HG03103 (cell line): ENCODE measurements around the gene DACH1.

Experiments
- ATAC-seq: cut with Tn5 transposase; IDR thresholded peaks from one replicate; pipeline ENCODE4 v1.9.1; 2021; ENCODE audit warnings: low read depth; ENCODE audit not compliant: unreplicated experiment

The DACH1 gene

DNA sequence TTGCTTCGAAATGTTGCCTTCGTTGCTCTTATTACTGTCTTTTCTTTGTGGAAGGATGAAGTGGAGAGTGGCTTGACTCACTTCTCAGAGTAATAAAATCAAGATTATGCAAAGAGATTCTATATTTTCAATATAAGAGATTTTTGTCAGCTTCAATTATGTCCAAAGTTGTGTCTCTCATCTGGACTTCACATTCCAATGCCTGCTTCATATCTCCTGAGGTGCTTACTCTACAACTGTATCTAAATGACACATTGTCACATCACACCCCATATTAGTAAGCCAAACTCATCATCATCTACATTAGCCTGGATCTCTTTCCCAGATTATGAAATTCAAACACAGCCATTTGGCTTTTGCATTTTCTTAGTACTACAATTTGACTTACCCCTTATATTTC lies 409.4 kb downstream of the DACH1 start:
- no peak for ATAC-seq

DNA sequence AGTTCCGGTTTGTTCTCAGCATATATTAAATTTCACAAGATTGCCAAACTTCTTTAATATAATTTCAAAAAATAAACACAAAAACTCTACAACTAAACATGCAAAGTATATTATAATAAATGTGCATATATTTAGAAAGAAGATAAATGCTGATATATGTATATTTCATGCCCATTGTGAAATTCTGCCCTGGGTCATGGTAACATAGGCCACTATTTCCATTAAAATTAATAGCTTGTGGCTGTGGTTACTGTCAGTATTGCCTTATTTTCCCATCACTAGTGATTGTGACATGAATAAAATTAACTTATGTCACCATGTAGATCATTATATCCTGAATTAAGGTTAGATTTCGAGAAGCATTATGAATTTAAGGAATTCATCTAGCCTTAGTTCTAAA lies 410.9 kb downstream of the DACH1 start:
- ATAC-seq: no peak

DNA sequence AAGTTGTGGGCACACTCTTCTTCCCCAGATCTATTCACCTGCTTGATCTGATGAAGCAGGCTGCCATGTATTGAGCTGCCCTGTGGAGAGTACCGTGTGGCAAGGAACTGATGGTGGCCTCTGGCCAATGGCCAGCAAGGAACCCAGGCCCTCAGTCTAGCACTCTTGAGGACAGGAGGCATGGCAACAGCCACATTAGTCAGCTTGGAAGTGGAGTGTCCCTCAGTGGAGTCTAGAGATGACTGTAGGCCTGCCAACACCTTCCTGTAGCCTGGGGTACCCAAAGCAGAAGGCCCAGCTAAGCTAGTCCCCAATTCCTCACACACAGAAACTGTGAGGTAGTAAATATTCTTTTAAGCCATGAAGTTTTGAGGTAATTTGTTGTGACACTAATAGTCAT lies 412.5 kb downstream of the DACH1 start:
- no peak for ATAC-seq

DNA sequence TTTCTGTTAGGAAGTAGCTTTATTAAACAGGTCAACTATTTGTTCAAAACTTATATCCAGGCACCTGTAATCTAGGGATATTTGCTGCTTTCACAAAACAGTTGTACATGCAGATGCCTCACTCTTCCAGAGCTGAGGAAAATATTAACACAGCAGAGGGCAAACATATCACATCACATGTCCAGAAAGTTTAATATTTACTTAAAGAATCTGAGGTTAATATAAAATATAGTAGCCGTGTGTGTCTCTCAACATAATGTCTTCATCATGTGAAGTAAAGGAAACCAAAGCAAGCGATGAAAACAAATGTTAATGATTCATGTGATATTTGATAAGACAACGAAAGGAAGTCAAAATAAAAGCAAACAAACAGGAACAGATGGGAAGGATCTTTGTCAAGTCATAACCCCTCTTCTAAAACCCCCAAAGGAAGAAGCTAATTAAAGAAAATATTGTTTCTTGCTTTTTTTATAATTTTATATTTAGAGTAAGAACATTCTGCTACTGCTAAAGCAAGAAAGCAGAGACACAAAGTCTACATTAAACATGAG lies 418.8 kb downstream of the DACH1 start:
- ATAC-seq: no peak

DNA sequence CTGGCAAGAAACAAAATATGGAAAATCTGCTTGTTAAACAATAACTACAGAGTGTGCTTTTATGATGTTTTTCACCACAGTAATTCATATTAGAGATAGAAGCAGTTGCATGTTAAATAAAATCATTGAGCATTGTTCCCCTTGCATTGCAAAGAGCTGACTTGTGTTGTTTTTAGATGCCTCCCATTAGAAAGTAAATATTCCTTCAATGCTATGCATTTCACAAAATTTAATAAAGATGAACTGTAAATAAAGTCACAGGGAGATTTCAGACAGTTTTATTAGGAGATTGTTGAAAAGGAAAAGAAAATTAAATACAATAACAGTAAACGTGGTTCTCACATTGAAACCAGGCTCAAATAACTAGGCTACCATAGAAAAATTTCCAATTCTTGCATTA lies 429.3 kb downstream of the DACH1 start:
- ATAC-seq: no peak

DNA sequence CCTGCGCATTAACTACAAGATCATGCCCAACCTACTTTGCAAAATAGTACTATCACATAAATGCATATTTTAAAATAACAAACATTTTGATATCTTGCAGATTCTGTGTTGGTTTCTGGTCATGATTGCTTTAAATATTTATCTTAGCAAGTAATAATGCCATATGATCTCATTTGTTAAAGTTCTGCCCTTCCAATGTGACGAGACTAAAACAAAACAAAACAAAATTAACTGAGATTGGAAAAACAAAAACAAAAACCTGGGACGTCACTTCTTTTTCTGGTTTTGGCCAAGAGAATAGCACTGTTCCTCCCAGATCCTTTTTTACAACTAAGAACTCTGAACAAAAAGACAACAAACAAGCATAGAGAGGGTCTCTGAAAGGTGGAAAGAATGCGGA lies 436.3 kb downstream of the DACH1 start:
- no peak for ATAC-seq

DNA sequence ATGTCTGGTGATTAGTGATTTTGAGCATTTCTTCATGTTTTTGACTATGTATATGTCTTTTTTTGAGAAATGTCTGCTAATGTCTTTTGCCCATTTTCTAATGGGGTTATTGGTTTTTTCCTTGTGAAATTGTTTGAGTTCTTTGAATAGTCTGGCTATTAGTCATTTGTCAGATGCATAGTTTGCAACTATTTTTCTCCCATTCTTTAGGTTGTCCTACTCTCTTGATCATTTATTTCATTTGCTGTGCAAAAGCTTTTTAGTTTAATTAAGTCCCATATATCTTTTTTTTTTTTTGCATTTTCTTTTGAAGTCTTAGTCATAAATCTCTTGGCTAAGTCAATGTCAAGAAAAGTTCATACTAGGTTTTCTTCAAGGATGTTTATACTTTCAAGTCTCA lies 449.8 kb downstream of the DACH1 start:
- no peak for ATAC-seq

DNA sequence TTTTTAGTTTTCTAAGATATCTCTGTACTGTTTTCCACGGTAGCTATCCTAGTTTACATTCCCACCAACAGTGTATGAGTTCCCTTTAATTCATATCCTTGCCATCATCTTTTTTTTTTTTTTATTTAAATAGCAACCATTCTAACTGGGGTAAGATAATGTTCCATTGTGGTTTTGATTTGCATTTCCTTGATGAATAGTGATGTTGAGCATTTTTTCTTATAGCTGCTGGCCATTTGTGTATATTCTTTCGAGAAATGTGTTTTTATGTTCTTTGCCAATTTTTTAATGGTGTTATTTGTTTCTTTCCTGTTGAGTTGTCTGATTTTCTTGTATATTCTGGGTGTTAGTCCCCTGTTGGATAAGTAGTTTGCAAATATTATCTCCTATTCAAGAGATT lies 454.8 kb downstream of the DACH1 start:
- ATAC-seq: no peak

DNA sequence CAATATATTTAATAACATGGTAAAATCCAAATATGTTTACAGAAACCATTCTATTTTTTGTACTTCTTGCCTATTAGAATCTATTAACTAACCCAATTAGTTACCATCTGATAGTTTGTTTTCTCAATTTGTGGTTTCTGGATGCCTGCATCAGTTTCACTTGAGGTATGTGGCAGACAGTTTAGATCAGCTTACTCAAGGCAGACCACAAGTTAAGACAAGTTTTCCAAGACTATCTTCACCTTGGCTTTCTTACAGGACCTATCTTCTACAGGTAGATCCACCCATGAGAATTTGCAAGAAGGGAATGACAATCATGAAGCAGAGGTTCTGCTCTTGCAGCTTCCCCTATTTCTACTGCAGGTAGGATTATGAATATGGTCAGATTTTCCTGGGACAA lies 458.6 kb downstream of the DACH1 start:
- ATAC-seq: no peak

DNA sequence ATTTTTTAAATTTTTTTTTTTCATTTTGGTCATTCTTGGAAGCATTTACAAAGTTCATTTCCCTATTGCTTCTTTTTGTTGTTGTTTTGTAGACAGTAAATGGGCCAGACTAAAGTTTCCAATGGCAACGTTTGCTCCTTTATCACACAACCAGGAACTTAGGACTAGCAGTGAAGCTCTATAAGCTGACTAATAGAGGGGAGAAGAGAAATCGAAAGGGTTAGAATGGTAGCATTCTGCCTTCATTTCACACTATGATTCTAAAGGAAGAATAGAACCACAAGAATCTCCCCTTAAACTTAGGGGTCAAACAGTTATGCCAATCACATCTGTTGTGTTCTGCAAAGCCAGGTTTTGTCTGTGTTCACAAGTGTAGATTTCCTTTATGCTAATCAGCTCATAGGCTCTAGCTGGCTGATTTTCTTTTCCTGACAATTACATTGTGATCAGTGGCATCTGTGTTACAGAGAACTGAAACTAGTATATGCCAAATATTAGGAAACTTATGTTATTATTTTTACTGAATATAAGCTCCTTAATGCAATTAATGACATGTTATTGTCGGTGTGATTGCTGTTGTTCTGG lies 467.3 kb downstream of the DACH1 start:
- no peak for ATAC-seq

DNA sequence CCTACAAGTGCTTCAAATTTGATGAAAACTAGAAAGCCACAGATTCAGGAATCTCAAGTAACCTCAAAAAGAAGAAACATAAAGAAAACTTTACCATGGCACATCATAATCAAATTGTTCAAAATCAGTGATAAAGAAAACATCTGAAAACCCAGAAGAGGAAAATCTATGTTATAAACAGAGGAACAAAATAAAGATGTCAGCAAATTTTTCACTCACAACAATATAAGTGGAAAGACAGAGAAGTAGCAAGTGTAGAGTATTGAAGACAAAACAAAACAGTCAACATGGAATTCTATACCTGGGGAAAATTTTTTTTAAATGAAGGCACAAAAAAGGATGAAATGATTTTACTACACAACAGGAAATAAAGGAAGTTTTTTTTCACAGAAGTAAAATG lies 470.9 kb downstream of the DACH1 start:
- ATAC-seq: no peak

DNA sequence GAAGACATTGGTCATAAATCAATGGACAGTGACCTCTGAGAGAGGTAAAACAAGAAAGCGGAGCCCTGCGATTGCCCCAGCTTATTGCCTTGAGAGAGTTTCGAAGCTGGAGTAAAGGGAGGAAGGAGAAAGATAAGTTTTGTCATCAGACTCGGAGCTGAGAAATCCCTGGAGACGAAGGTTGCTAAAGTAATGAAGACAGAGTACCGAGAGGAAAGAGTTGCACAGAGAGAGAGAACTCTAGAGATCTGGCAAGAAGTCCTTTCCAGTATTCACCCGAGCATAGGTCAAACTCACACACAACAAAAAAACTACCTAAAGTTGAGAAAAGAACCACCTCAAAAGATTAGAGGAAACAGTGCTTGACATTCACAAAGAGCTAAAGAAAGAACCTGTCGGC lies 472.0 kb downstream of the DACH1 start:
- no peak for ATAC-seq

DNA sequence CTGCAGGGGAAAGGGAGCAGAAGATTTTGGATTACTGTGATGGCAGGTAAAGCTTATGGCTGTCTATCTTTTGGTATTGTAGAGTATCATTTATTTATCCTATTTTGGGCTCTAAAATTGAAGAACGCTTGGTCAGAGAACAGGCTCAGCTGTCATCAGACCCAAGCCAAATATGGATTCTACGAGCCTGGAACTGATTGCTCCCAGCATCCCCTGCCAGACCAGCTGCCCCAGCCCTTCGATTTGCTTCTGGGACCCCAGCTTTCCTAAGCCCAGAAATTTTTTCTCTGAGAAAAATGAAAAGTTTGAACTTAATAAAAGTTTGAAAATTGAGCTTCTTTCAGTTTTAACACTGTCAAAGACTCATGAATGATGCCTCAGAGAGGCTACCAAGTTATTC lies 472.8 kb downstream of the DACH1 start:
- ATAC-seq: no peak
